GM12801 (cell line): ENCODE results near the gene KIF26B.

ENCODE experiments used
- CTCF ChIP-seq: IDR thresholded peaks from one replicate; pipeline ENCODE4 v1.5.1; 2011; ENCODE audit warnings: control low read depth; ENCODE audit not compliant: insufficient read length; ENCODE audit errors: extremely low read depth

KIF26B gene

GRCh38 chr1:245751726-245752470 is 597.1 kb downstream of the KIF26B start:
- TF ChIP-seq CTCF: no peak

- TF ChIP-seq CTCF: no peak
Observed at GRCh38 chr1:245752561-245752960, 597.8 kb downstream of the KIF26B start.

GRCh38 chr1:245753807-245754206 is 599.0 kb downstream of the KIF26B start:
- TF ChIP-seq CTCF: no peak

- TF ChIP-seq CTCF: no peak
Observed at GRCh38 chr1:245754463-245754961, 599.7 kb downstream of the KIF26B start.
